ENCODE data around the gene TSEN34.
"Not testable (repeated sequence)": the region's sequence is repeated elsewhere in the genome, so short reads cannot be mapped to it uniquely, and the experiment has no call there.

The TSEN34 gene

GRCh38 chr19:54209058-54209810 lies 18.1 kb downstream of the TSEN34 start:
- Histone ChIP-seq H3K4me3 (ENCODE audit: low read length) (no peak overlapping the region), H3K27me3 (ENCODE audit: control insufficient read depth, insufficient read depth, low read length) (no peaks in the 10 kb centered on the region), H3K27ac (ENCODE audit: low read length) (no peak overlapping the region), H3K9me3 (ENCODE audit: control insufficient read depth, insufficient read depth, low read length) (no peaks in the 10 kb centered on the region), H3K4me1 (ENCODE audit: control insufficient read depth, insufficient read depth, low read length) (0 out of 2 replicates have a peak, but pooled peaks cover 3% of the 10 kb centered on the region), H3K36me3 (ENCODE audit: control insufficient read depth, insufficient read depth, low read length) (peaks cover 31% of the 10 kb centered on the region)
- DNase-seq (ENCODE audit: low read depth, low spot score), result no peak
- WGBS (ENCODE audit: insufficient coverage, insufficient read length), result no CpG with 5 or more reads among the region's 24 CpGs

GRCh38 chr19:54209811-54210494 lies 18.8 kb downstream of the TSEN34 start:
- Histone ChIP-seq H3K36me3 (ENCODE audit: control insufficient read depth, insufficient read depth, low read length) (peaks cover 27% of the 10 kb centered on the region), H3K27ac (ENCODE audit: low read length) (no peak overlapping the region), H3K9me3 (ENCODE audit: control insufficient read depth, insufficient read depth, low read length) (no peaks in the 10 kb centered on the region), H3K4me3 (ENCODE audit: low read length) (no peak overlapping the region), H3K4me1 (ENCODE audit: control insufficient read depth, insufficient read depth, low read length) (0 out of 2 replicates have a peak, but pooled peaks cover 3% of the 10 kb centered on the region), H3K27me3 (ENCODE audit: control insufficient read depth, insufficient read depth, low read length) (no peaks in the 10 kb centered on the region)
- no peak for DNase-seq (ENCODE audit: low read depth, low spot score)
- no CpG with 5 or more reads among the region's 10 CpGs for WGBS (ENCODE audit: insufficient coverage, insufficient read length)

- H3K27ac ChIP-seq (ENCODE audit: low read length), result no peak overlapping the region
- H3K27me3 ChIP-seq (ENCODE audit: control insufficient read depth, insufficient read depth, low read length), result no peaks in the 10 kb centered on the region
- peaks cover 18% of the 10 kb centered on the region for H3K36me3 ChIP-seq (ENCODE audit: control insufficient read depth, insufficient read depth, low read length)
- no peak for DNase-seq (ENCODE audit: low read depth, low spot score)
- no peak overlapping the region for H3K4me3 ChIP-seq (ENCODE audit: low read length)
- H3K9me3 ChIP-seq (ENCODE audit: control insufficient read depth, insufficient read depth, low read length), result no peaks in the 10 kb centered on the region
- no CpG with 5 or more reads among the region's 12 CpGs for WGBS (ENCODE audit: insufficient coverage, insufficient read length)
- H3K4me1 ChIP-seq (ENCODE audit: control insufficient read depth, insufficient read depth, low read length), result 0 out of 2 replicates have a peak, but pooled peaks cover 3% of the 10 kb centered on the region
These were observed 20.1 kb downstream of the TSEN34 start for GRCh38 chr19:54211235-54211634.

DNA sequence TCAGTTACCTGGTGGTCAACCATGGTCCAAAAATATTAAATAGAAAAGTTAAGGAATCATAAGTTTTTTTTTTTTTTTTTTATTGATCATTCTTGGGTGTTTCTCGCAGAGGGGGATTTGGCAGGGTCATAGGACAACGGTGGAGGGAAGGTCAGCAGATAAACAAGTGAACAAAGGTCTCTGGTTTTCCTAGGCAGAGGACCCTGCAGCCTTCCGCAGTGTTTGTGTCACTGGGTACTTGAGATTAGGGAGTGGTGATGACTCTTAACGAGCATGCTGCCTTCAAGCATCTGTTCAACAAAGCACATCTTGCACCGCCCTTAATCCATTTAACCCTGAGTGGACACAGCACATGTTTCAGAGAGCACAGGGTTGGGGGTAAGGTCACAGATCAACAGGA lies 23.1 kb downstream of the TSEN34 start:
- H3K9me3 ChIP-seq (ENCODE audit: control insufficient read depth, insufficient read depth, low read length); H3K27ac ChIP-seq (ENCODE audit: low read length); H3K36me3 ChIP-seq (ENCODE audit: control insufficient read depth, insufficient read depth, low read length); H3K27me3 ChIP-seq (ENCODE audit: control insufficient read depth, insufficient read depth, low read length); H3K4me1 ChIP-seq (ENCODE audit: control insufficient read depth, insufficient read depth, low read length); H3K4me3 ChIP-seq (ENCODE audit: low read length); DNase-seq (ENCODE audit: low read depth, low spot score): not testable (repeated sequence)
- no CpG with 5 or more reads among the region's 5 CpGs for WGBS (ENCODE audit: insufficient coverage, insufficient read length)

DNA sequence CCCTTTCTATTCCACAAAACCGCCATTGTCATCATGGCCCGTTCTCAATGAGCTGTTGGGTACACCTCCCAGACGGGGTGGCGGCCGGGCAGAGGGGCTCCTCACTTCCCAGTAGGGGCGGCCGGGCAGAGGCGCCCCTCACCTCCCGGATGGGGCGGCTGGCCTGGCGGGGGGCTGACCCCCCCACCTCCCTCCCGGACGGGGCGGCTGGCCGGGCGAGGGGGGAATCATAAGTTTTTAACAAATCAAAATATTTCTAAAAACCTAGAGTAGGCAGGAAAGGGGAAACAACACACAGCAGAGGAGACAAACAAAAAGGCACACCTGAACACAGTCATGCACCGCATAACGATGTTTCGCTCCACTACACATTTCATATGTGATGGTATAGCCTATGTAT lies 23.6 kb downstream of the TSEN34 start:
- not testable (repeated sequence) for H3K9me3 ChIP-seq (ENCODE audit: control insufficient read depth, insufficient read depth, low read length); DNase-seq (ENCODE audit: low read depth, low spot score); H3K27ac ChIP-seq (ENCODE audit: low read length); H3K27me3 ChIP-seq (ENCODE audit: control insufficient read depth, insufficient read depth, low read length); H3K4me3 ChIP-seq (ENCODE audit: low read length); H3K4me1 ChIP-seq (ENCODE audit: control insufficient read depth, insufficient read depth, low read length); H3K36me3 ChIP-seq (ENCODE audit: control insufficient read depth, insufficient read depth, low read length)
- WGBS (ENCODE audit: insufficient coverage, insufficient read length), result no CpG with 5 or more reads among the region's 19 CpGs

GRCh38 chr19:54216869-54217268 lies 25.8 kb downstream of the TSEN34 start:
- H3K9me3 ChIP-seq (ENCODE audit: control insufficient read depth, insufficient read depth, low read length), result no peaks in the 10 kb centered on the region
- H3K4me1 ChIP-seq (ENCODE audit: control insufficient read depth, insufficient read depth, low read length), result no peaks in the 10 kb centered on the region
- no peaks in the 10 kb centered on the region for H3K27me3 ChIP-seq (ENCODE audit: control insufficient read depth, insufficient read depth, low read length)
- no peak for DNase-seq (ENCODE audit: low read depth, low spot score)
- WGBS (ENCODE audit: insufficient coverage, insufficient read length), result no CpG with 5 or more reads among the region's 9 CpGs
- no peak overlapping the region for H3K4me3 ChIP-seq (ENCODE audit: low read length)
- no peaks in the 10 kb centered on the region for H3K36me3 ChIP-seq (ENCODE audit: control insufficient read depth, insufficient read depth, low read length)
- H3K27ac ChIP-seq (ENCODE audit: low read length), result no peak overlapping the region

DNA sequence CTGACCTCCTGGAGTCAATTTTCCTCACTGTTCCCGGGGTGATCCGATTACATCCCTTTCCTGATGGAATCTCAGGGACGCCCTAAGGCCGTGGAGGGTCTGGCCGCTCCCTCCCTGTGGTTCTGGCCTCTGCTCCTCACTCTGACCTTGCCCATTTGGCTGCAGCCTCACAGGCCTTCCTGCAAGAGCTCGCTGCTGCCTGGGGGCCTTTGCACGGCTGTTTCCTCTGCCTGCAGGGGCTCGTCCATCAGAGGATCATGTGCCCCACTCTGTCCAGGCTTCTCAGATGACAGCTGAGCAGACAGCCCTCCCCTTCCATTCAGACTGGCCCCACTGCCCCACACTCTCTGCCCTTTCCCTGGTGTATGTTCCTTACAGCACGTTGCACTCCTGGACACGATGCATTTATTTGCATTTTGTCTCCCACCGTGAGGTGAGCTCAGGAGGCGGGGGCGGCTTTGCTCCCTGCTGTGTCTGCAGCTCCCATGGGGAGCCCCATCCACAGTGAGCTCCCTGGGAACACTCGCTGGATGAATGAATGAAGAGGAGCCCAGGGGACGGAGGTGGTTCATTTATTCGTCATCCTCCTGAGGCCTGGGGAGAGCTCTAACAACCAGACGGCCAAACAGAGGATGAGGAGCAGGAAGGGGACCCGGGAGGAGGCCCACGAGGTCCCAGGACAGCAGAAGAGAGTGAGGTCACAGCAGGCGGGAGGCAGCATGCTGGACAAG lies 26.6 kb downstream of the TSEN34 start:
- DNase-seq (ENCODE audit: low read depth, low spot score); H3K4me3 ChIP-seq (ENCODE audit: low read length); H3K27ac ChIP-seq (ENCODE audit: low read length); H3K27me3 ChIP-seq (ENCODE audit: control insufficient read depth, insufficient read depth, low read length); H3K4me1 ChIP-seq (ENCODE audit: control insufficient read depth, insufficient read depth, low read length); H3K9me3 ChIP-seq (ENCODE audit: control insufficient read depth, insufficient read depth, low read length); H3K36me3 ChIP-seq (ENCODE audit: control insufficient read depth, insufficient read depth, low read length): not testable (repeated sequence)
- WGBS (ENCODE audit: insufficient coverage, insufficient read length), result no CpG with 5 or more reads among the region's 20 CpGs

DNA sequence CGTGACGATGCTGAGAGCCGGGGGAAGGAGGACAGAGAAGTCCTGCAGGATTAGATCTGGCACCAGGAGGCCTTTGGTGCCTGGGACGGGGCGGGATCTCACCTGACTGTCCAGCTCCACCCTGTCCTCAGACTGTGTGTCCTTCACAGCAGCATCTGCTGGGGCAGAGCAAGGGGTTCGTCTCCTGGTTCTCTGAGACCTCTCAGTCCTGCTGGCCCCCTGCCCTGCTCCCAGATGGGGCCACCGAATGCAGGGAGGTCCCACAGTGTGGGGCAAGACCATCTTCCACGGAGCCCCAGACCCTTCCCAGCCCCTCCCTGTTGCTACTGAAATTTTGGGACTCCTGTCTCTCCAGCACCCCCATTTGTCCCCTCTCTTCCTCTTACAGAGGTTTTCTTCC lies 27.2 kb downstream of the TSEN34 start:
- Histone ChIP-seq H3K36me3 (ENCODE audit: control insufficient read depth, insufficient read depth, low read length) (no peaks in the 10 kb centered on the region), H3K27me3 (ENCODE audit: control insufficient read depth, insufficient read depth, low read length) (no peaks in the 10 kb centered on the region), H3K9me3 (ENCODE audit: control insufficient read depth, insufficient read depth, low read length) (no peaks in the 10 kb centered on the region), H3K4me1 (ENCODE audit: control insufficient read depth, insufficient read depth, low read length) (no peaks in the 10 kb centered on the region), H3K27ac (ENCODE audit: low read length) (no peak overlapping the region), H3K4me3 (ENCODE audit: low read length) (no peak overlapping the region)
- no peak for DNase-seq (ENCODE audit: low read depth, low spot score)
- no CpG with 5 or more reads among the region's 8 CpGs for WGBS (ENCODE audit: insufficient coverage, insufficient read length)

DNA sequence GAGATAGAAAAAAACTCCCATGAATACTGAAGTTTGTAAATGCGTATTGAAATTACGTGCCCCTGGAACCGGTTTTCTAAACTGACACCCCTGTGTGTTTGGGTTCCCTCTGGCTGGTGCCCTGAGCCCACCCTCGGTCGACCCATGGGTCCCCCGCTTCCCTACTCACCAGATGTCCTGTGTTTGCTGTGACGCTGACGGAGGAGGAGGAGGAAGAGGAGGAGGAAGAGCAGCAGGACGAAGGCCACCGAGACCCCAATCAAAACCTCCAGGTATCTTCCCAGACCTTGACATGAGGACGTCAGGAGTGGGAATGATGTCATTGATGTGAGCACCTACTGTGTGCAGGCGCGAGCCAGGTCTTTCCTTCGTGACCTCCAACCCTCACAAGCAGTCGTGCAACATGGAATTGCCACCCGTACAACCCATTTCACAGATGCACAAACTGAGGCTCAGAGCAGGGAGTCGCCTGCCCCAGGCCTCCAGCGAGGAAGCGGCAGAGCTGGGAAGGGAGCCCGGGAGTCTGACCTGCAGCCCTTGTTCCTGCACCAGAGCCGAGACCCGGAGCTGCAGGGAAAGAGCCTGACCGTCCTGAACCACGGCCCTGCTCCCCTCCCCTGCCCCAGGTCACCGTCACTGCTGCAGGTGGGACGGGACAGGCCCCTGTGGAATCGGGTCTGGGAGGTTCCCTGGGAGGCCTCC lies 28.0 kb downstream of the TSEN34 start:
- Histone ChIP-seq H3K36me3 (ENCODE audit: control insufficient read depth, insufficient read depth, low read length) (no peaks in the 10 kb centered on the region), H3K27ac (ENCODE audit: low read length) (no peak overlapping the region), H3K27me3 (ENCODE audit: control insufficient read depth, insufficient read depth, low read length) (no peaks in the 10 kb centered on the region), H3K9me3 (ENCODE audit: control insufficient read depth, insufficient read depth, low read length) (no peaks in the 10 kb centered on the region), H3K4me3 (ENCODE audit: low read length) (no peak overlapping the region), H3K4me1 (ENCODE audit: control insufficient read depth, insufficient read depth, low read length) (no peaks in the 10 kb centered on the region)
- no CpG with 5 or more reads among the region's 27 CpGs for WGBS (ENCODE audit: insufficient coverage, insufficient read length)
- DNase-seq (ENCODE audit: low read depth, low spot score), result no peak

DNA sequence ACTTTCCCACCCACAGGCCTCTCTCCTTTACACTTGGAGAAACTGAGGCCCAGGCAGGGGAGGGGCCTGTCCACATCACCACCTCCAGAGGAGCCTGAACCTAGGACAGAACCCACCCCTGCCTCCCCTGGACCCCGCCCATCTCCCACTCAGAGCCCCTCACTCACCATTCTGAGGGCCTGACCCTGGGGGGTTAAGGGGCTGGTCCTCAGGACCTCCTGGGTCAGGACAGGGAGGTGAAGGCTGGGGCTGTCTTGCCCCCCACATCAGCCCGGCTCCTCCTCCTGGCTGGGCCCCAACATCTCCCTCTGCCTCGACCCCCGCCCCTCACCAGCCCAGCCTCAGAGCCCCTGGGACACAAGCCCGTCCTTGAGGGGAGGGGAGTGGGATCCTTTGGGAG lies 28.6 kb downstream of the TSEN34 start:
- no CpG with 5 or more reads among the region's 5 CpGs for WGBS (ENCODE audit: insufficient coverage, insufficient read length)
- not testable (repeated sequence) for H3K27ac ChIP-seq (ENCODE audit: low read length); DNase-seq (ENCODE audit: low read depth, low spot score)

More for the DNA sequence above, 28.6 kb downstream of the TSEN34 start:
- H3K4me1 ChIP-seq (ENCODE audit: control insufficient read depth, insufficient read depth, low read length); H3K36me3 ChIP-seq (ENCODE audit: control insufficient read depth, insufficient read depth, low read length); H3K9me3 ChIP-seq (ENCODE audit: control insufficient read depth, insufficient read depth, low read length); H3K27me3 ChIP-seq (ENCODE audit: control insufficient read depth, insufficient read depth, low read length); H3K4me3 ChIP-seq (ENCODE audit: low read length): not testable (repeated sequence)

Measured in iPS DF 6.9 (cell line).